GM23338 (cell line): Measurements from ENCODE around the gene SPAG16.

ENCODE experiments used
- CREB1 ChIP-seq: fragments of 250-450 bp; sonication (Bioruptor Pico); IDR thresholded peaks from 2 replicates; pipeline ENCODE4 v1.5.0; 2020; ENCODE audit warnings: low read depth, mild to moderate bottlenecking, moderate library complexity
- EZH2 ChIP-seq: fragments of 200-600 bp; sonication (generic); IDR thresholded peaks from one replicate; pipeline ENCODE4 v1.8.0; 2017; ENCODE audit warnings: antibody characterized with exemption, mild to moderate bottlenecking, low read depth; ENCODE audit not compliant: unreplicated experiment
- EZH2phosphoT487 ChIP-seq: fragments of 200-600 bp; sonication (generic); IDR thresholded peaks from one replicate; pipeline ENCODE4 v1.8.1; 2018; ENCODE audit warnings: antibody characterized with exemption; ENCODE audit not compliant: unreplicated experiment
- JUNB ChIP-seq: IDR thresholded peaks from one replicate; pipeline ENCODE4 v1.6.1; 2016; ENCODE audit warnings: antibody characterized with exemption; ENCODE audit not compliant: unreplicated experiment
- POLR2AphosphoS5 ChIP-seq: IDR thresholded peaks from 2 replicates; pipeline ENCODE4 v1.6.1; 2016; ENCODE audit warnings: antibody characterized with exemption, low read depth
- STAT1 ChIP-seq: IDR thresholded peaks from one replicate; pipeline ENCODE4 v1.6.1; 2016; ENCODE audit warnings: antibody characterized with exemption; ENCODE audit not compliant: unreplicated experiment
- TF ChIP-seq, protein P1 (sequence below), 2 experiments: fragments of 200-600 bp in 1 of 2; sonication (generic) in 1 of 2; conservative IDR thresholded peaks; 2 replicates each; pipeline versions ENCODE4 v1.5.1 to v1.6.1; 2016 to 2017; ENCODE audit warnings: antibody characterized with exemption in 2 of 2, low read depth in 2 of 2, mild to moderate bottlenecking in 2 of 2, moderate library complexity in 1 of 2
- TF ChIP-seq, protein P2 (sequence below): IDR thresholded peaks from one replicate; pipeline ENCODE4 v1.6.1; 2018; ENCODE audit warnings: antibody characterized with exemption; ENCODE audit not compliant: unreplicated experiment

DNA sequence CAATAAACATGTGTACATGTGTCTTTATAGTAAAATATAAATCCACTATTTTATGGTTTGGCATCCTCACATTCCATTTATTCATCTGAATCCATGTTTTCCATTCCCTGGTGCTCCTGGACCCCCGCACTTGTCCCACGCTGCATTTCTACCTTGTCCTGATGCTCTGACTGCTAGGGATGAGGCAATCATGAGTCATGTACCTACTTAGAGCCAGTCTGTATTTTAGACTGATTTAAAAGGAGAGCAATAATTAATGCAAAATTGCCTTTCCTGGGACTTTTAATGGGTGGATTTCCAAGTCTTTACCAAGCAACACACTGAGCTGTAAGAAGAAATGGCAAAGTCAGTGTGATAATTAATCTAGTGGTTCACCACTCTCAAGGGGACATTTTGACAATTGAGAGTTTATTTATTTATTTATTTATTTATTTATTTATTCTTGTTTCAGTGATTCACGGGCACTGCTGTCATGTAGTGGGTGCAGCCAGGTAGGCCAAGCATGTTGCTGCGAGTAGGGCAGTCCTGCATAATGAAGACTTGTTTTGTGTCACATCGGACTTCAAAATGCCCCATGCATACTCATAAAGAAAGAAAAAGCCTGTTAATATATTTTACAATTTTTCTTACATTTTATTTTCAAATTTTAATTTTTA, 707.3 kb downstream of the SPAG16 start:
- no peak for TF ChIP-seq EZH2phosphoT487
- TF ChIP-seq, protein P1, sequence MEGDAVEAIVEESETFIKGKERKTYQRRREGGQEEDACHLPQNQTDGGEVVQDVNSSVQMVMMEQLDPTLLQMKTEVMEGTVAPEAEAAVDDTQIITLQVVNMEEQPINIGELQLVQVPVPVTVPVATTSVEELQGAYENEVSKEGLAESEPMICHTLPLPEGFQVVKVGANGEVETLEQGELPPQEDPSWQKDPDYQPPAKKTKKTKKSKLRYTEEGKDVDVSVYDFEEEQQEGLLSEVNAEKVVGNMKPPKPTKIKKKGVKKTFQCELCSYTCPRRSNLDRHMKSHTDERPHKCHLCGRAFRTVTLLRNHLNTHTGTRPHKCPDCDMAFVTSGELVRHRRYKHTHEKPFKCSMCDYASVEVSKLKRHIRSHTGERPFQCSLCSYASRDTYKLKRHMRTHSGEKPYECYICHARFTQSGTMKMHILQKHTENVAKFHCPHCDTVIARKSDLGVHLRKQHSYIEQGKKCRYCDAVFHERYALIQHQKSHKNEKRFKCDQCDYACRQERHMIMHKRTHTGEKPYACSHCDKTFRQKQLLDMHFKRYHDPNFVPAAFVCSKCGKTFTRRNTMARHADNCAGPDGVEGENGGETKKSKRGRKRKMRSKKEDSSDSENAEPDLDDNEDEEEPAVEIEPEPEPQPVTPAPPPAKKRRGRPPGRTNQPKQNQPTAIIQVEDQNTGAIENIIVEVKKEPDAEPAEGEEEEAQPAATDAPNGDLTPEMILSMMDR (conservative IDR thresholded peaks at IDR 0.05; ENCODE audit: low read depth in 2 of 2), result no peak
- TF ChIP-seq CREB1 (CRISPR knock-in tag), result no peak
- no peak for TF ChIP-seq EZH2
- TF ChIP-seq, protein P2, sequence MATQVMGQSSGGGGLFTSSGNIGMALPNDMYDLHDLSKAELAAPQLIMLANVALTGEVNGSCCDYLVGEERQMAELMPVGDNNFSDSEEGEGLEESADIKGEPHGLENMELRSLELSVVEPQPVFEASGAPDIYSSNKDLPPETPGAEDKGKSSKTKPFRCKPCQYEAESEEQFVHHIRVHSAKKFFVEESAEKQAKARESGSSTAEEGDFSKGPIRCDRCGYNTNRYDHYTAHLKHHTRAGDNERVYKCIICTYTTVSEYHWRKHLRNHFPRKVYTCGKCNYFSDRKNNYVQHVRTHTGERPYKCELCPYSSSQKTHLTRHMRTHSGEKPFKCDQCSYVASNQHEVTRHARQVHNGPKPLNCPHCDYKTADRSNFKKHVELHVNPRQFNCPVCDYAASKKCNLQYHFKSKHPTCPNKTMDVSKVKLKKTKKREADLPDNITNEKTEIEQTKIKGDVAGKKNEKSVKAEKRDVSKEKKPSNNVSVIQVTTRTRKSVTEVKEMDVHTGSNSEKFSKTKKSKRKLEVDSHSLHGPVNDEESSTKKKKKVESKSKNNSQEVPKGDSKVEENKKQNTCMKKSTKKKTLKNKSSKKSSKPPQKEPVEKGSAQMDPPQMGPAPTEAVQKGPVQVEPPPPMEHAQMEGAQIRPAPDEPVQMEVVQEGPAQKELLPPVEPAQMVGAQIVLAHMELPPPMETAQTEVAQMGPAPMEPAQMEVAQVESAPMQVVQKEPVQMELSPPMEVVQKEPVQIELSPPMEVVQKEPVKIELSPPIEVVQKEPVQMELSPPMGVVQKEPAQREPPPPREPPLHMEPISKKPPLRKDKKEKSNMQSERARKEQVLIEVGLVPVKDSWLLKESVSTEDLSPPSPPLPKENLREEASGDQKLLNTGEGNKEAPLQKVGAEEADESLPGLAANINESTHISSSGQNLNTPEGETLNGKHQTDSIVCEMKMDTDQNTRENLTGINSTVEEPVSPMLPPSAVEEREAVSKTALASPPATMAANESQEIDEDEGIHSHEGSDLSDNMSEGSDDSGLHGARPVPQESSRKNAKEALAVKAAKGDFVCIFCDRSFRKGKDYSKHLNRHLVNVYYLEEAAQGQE, result no peak
- TF ChIP-seq STAT1, result no peak
- no peak for TF ChIP-seq POLR2AphosphoS5
- TF ChIP-seq JUNB, result no peak
